ENCODE results near the gene SREBF2. TPM values are rescaled to one million over a fixed set of nuclear protein-coding genes. Genes with fewer than 3 reads are reported as not detected.
A peak's percentile ranks its signal among the peaks of the same experiment; 100 is the strongest.

The SREBF2 gene
- total and polyA plus RNA-seq, 2 donors (not counting 1 experiment from before 2014, with no cell fraction given), result 116 to 287 TPM

GRCh38 chr22:41932353-41932752 is 99.4 kb downstream of the SREBF2 start:
- H3K4me3 Mint-ChIP-seq, result peak overlapping the region; percentile 70
- Histone ChIP-seq H3K27me3 (replicated peaks in 1 of 4; ENCODE audit: control extremely low read depth in 1 of 4, control insufficient read depth in 3 of 4, insufficient read depth in 4 of 4, low read length in 3 of 4) (no peaks in the 10 kb centered on the region), H4K20me1 (ENCODE audit: control insufficient read depth, insufficient read depth, low read length, poor library complexity, severe bottlenecking) (no peaks in the 10 kb centered on the region), H2AFZ (ENCODE audit: insufficient read depth, low read depth, low read length, poor library complexity, severe bottlenecking) (no peak overlapping the region), H3K9me3 (ENCODE audit: control extremely low read depth in 1 of 3, control insufficient read depth in 2 of 3, insufficient read depth in 1 of 3, low read length in 2 of 3) (no peaks in the 10 kb centered on the region), H3K4me3 (ENCODE audit: control extremely low read depth in 1 of 5, extremely low read depth in 1 of 5, insufficient read depth in 1 of 5, low read depth in 2 of 5, low read length in 4 of 5) (no peak overlapping the region), H3K36me3 (replicated peaks in 1 of 2; ENCODE audit: control extremely low read depth in 1 of 2, control insufficient read depth in 1 of 2, extremely low read depth in 1 of 2, insufficient read depth in 2 of 2, low read length in 1 of 2) (no peaks in the 10 kb centered on the region), H3K27ac (ENCODE audit: low read length in 2 of 2) (peak overlapping the region; percentile 99), H3K79me2 (ENCODE audit: control insufficient read depth, insufficient read depth, low read length) (peaks cover 17% of the 10 kb centered on the region), H3K4me2 (replicated peaks; ENCODE audit: low read depth, low read length, poor library complexity, severe bottlenecking) (peak overlapping the region; percentile 61), H3K9ac (ENCODE audit: low read length) (no peak overlapping the region), H3K4me1 (ENCODE audit: control insufficient read depth in 2 of 2, insufficient read depth in 2 of 2, low read length in 2 of 2) (peaks cover 95 to 100% of the 10 kb centered on the region in 2 donors)
- 96% methylated on average over 11 of the region's 12 CpGs for WGBS (ENCODE audit: insufficient coverage)
- H3K27ac Mint-ChIP-seq, result peak overlapping the region; percentile 99
- DNase-seq (no peak), ATAC-seq (ENCODE audit: low read depth) (no peak)
- H3K27me3 Mint-ChIP-seq, result no peaks in the 10 kb centered on the region
- intact Hi-C loops (cut with micrococcal nuclease), result no loop called here
- H3K9me3 Mint-ChIP-seq (ENCODE audit: insufficient read depth), result no peaks in the 10 kb centered on the region
- ChIA-PET POLR2A (interaction anchor here (0.6 to 14.7 kb wide), 3 partner anchors 8 to 24 kb away, joined by 3 to 960 read pairs (median 4); partner anchors contain the start of genes SHISA8 and TNFRSF13C), CTCF (interaction anchor here (1.2 to 17.9 kb wide), 2 partner anchors 5 to 107 kb away, joined by 3 to 499 read pairs; no protein-coding TSS in a partner anchor)
- peaks cover 84% of the 10 kb centered on the region for H3K4me1 Mint-ChIP-seq
- TF ChIP-seq CTCF (IDR thresholded peaks at IDR 0.05) (no peak), EZH2 (IDR thresholded peaks at IDR 0.05; ENCODE audit: borderline replicate concordance, insufficient read depth, low read depth, low read length, poor library complexity, severe bottlenecking) (no peak)

- peaks cover 94 to 100% of the 10 kb centered on the region in 2 donors for H3K4me1 ChIP-seq (ENCODE audit: control insufficient read depth in 2 of 2, insufficient read depth in 2 of 2, low read length in 2 of 2)
- DNase-seq (peak; percentile 81), ATAC-seq (ENCODE audit: low read depth) (no peak)
- WGBS (ENCODE audit: insufficient coverage), result 42% methylated on average over 12 of the region's 16 CpGs
- peak overlapping the region; percentile 99 for H3K27ac ChIP-seq (ENCODE audit: low read length in 2 of 2)
- H2AFZ ChIP-seq (ENCODE audit: insufficient read depth, low read depth, low read length, poor library complexity, severe bottlenecking), result no peak overlapping the region
- Mint-ChIP-seq H3K4me3 (peak overlapping the region; percentile 56), H3K27ac (peak overlapping the region; percentile 99), H3K27me3 (no peaks in the 10 kb centered on the region), H3K4me1 (peaks cover 78% of the 10 kb centered on the region), H3K9me3 (ENCODE audit: insufficient read depth) (no peaks in the 10 kb centered on the region)
- H3K4me3 ChIP-seq (ENCODE audit: control extremely low read depth in 1 of 5, extremely low read depth in 1 of 5, insufficient read depth in 1 of 5, low read depth in 2 of 5, low read length in 4 of 5), result peak overlapping the region in 1 of 5 experiments; percentile 16
- H3K9ac ChIP-seq (ENCODE audit: low read length), result no peak overlapping the region
- POLR2A ChIA-PET, result interaction anchor here (14.7 kb wide), 1 partner anchor 11 kb away, joined by 960 read pairs; the partner anchor contains the start of genes SHISA8 and TNFRSF13C
- peak overlapping the region; percentile 61 for H3K4me2 ChIP-seq (replicated peaks; ENCODE audit: low read depth, low read length, poor library complexity, severe bottlenecking)
- H3K36me3 ChIP-seq (replicated peaks in 1 of 2; ENCODE audit: control extremely low read depth in 1 of 2, control insufficient read depth in 1 of 2, extremely low read depth in 1 of 2, insufficient read depth in 2 of 2, low read length in 1 of 2), result peaks cover 0 to 2% of the 10 kb centered on the region in 2 experiments
- peaks cover 25% of the 10 kb centered on the region for H3K79me2 ChIP-seq (ENCODE audit: control insufficient read depth, insufficient read depth, low read length)
- H4K20me1 ChIP-seq (ENCODE audit: control insufficient read depth, insufficient read depth, low read length, poor library complexity, severe bottlenecking), result no peaks in the 10 kb centered on the region
- TF ChIP-seq CTCF (IDR thresholded peaks at IDR 0.05) (no peak), EZH2 (IDR thresholded peaks at IDR 0.05; ENCODE audit: borderline replicate concordance, insufficient read depth, low read depth, low read length, poor library complexity, severe bottlenecking) (no peak)
- intact Hi-C loops (cut with micrococcal nuclease), result no loop called here
- CTCF ChIA-PET, result interaction anchor here (1.0 to 17.9 kb wide), 4 partner anchors 4 to 237 kb away, joined by 3 to 499 read pairs (median 252); partner anchors contain the start of gene TNFRSF13C
- no peaks in the 10 kb centered on the region for H3K27me3 ChIP-seq (replicated peaks in 1 of 4; ENCODE audit: control extremely low read depth in 1 of 4, control insufficient read depth in 3 of 4, insufficient read depth in 4 of 4, low read length in 3 of 4)
- H3K9me3 ChIP-seq (ENCODE audit: control extremely low read depth in 1 of 3, control insufficient read depth in 2 of 3, insufficient read depth in 1 of 3, low read length in 2 of 3), result no peaks in the 10 kb centered on the region
Measured at GRCh38 chr22:41933411-41934177, 100.7 kb downstream of the SREBF2 start.
